Endothelial cell of umbilical vein (primary cell): ENCODE data around the gene ABLIM2. TPM values are rescaled to one million over a fixed set of nuclear protein-coding genes. Genes with fewer than 3 reads are reported as not detected.

Experiments
- BruUV-seq: library from RNA; stranded (reverse); fragments of 400-500 nt; replicated peaks from 2 replicates; lab custom pipeline; 2021; lab: Mats Ljungman, UMichigan
- CTCF ChIA-PET: fragments of 300-600, 350-600 bp; sonication (Branson Sonifier 250); formaldehyde crosslinking; loops from one replicate; lab custom pipeline; 2021; ENCODE audit warnings: antibody characterized with exemption, inconsistent platforms; lab: Charles Lee
- POLR2A ChIA-PET: fragments of 300-600, 350-600 bp; sonication (Branson Sonifier 250); formaldehyde crosslinking; loops from one replicate; lab custom pipeline; 2021; ENCODE audit warnings: antibody characterized with exemption, inconsistent platforms; lab: Charles Lee
- DNase-seq: peaks from one replicate; pipeline ENCODE4 v3.0.0-alpha.2; 2011; ENCODE audit warnings: low read depth, low spot score
- FAIRE-seq: peaks from 2 replicates; lab custom pipeline; 2011; peaks lifted over from hg19 to GRCh38; lab: Jason Lieb, UNC
- H2AFZ ChIP-seq: 2 replicates; pipeline ENCODE4 v1.6.0; 2012; ENCODE audit warnings: low read depth, low read length, control low read depth, inconsistent platforms
- H3K27ac ChIP-seq: 2 replicates; pipeline ENCODE4 v1.5.1; 2011; ENCODE audit warnings: low read depth, mild to moderate bottlenecking, control low read depth, low read length, moderate library complexity; ENCODE audit not compliant: insufficient read depth
- H3K27me3 ChIP-seq, 2 experiments: 2 replicates each; pipeline versions ENCODE4 v1.6.0 to v1.6.1; 2011; ENCODE audit warnings: low read length in 2 of 2, mixed read lengths in 1 of 2; ENCODE audit not compliant: control insufficient read depth in 2 of 2, insufficient read depth in 2 of 2
- H3K36me3 ChIP-seq, 2 experiments: 2 replicates in 1 of 2; 3 replicates in 1 of 2; pipeline ENCODE4 v1.5.1; 2011; ENCODE audit warnings: low read length in 2 of 2, mild to moderate bottlenecking in 1 of 2, moderate library complexity in 1 of 2; ENCODE audit not compliant: control insufficient read depth in 2 of 2, insufficient read depth in 2 of 2; ENCODE audit errors: extremely low read depth in 1 of 2
- H3K4me1 ChIP-seq: 3 replicates; pipeline ENCODE4 v1.5.1; 2011; ENCODE audit warnings: mild to moderate bottlenecking, low read length; ENCODE audit not compliant: control insufficient read depth, insufficient read depth; ENCODE audit errors: extremely low read depth
- H3K4me2 ChIP-seq: 2 replicates; pipeline ENCODE4 v1.6.1; 2011; ENCODE audit warnings: low read length, control low read depth, mixed read lengths; ENCODE audit not compliant: insufficient read depth
- H3K4me3 ChIP-seq, 3 experiments: fragments of 200-600 bp in 1 of 3; sonication (generic), shearing (Covaris generic) in 1 of 3; replicated peaks in 1 of 3; 2 replicates each; pipeline ENCODE4 v1.5.1; 2011 to 2016; ENCODE audit warnings: control low read depth in 3 of 3, low read length in 3 of 3, mild to moderate bottlenecking in 2 of 3, inconsistent platforms in 1 of 3, low read depth in 1 of 3, moderate library complexity in 1 of 3; ENCODE audit not compliant: insufficient read depth in 1 of 3
- H3K79me2 ChIP-seq: 2 replicates; pipeline ENCODE4 v1.6.0; 2012; ENCODE audit warnings: low read length, inconsistent platforms; ENCODE audit not compliant: control insufficient read depth, insufficient read depth
- H3K9ac ChIP-seq: replicated peaks from 2 replicates; pipeline ENCODE3; 2011; ENCODE audit warnings: low read length, control low read depth; ENCODE audit not compliant: insufficient read depth; ENCODE audit errors: extremely low read depth
- H3K9me1 ChIP-seq: replicated peaks from 3 replicates; pipeline ENCODE4 v1.6.0; 2011; ENCODE audit warnings: mild to moderate bottlenecking, low read length; ENCODE audit not compliant: control insufficient read depth, insufficient read depth; ENCODE audit errors: extremely low read depth
- H3K9me3 ChIP-seq: replicated peaks from 2 replicates; pipeline ENCODE4 v1.5.1; 2012; ENCODE audit warnings: low read length, inconsistent platforms; ENCODE audit not compliant: control insufficient read depth, insufficient read depth
- H4K20me1 ChIP-seq: replicated peaks from 2 replicates; pipeline ENCODE3; 2011; ENCODE audit warnings: mild to moderate bottlenecking, low read length; ENCODE audit not compliant: control insufficient read depth, insufficient read depth; ENCODE audit errors: extremely low read depth
- EZH2 ChIP-seq: IDR thresholded peaks from 2 replicates; pipeline ENCODE4 v1.6.1; 2012; ENCODE audit warnings: borderline replicate concordance, low read depth, mild to moderate bottlenecking, moderate library complexity, low read length, inconsistent platforms; ENCODE audit not compliant: severe bottlenecking
- FOS ChIP-seq: IDR thresholded peaks from 2 replicates; pipeline ENCODE4 v1.6.1; 2011; ENCODE audit warnings: mild to moderate bottlenecking, low read length, moderate library complexity, borderline replicate concordance; ENCODE audit not compliant: insufficient read depth
- GATA2 ChIP-seq: IDR thresholded peaks from 2 replicates; pipeline ENCODE4 v1.7.0; 2011; ENCODE audit warnings: low read depth, mild to moderate bottlenecking, moderate library complexity, mixed read lengths, low read length; ENCODE audit not compliant: insufficient read length, insufficient read depth
- JUN ChIP-seq: IDR thresholded peaks from 2 replicates; pipeline ENCODE4 v1.6.1; 2011; ENCODE audit warnings: borderline replicate concordance, low read depth; ENCODE audit not compliant: insufficient read length, insufficient read depth
- MYC ChIP-seq: IDR thresholded peaks from one replicate; pipeline ENCODE4 v1.6.1; 2011; ENCODE audit warnings: mild to moderate bottlenecking, low read depth, low read length
- POLR2A ChIP-seq: IDR thresholded peaks from 2 replicates; pipeline ENCODE4 v1.6.1; 2012; ENCODE audit warnings: low read depth, mild to moderate bottlenecking, control low read depth, low read length
- POLR2AphosphoS5 ChIP-seq: IDR thresholded peaks from 2 replicates; pipeline ENCODE4 v1.6.1; 2012; ENCODE audit warnings: low read depth, mild to moderate bottlenecking, control low read depth, low read length, moderate library complexity; ENCODE audit not compliant: insufficient read depth
- dilution Hi-C: fragments of 300-500 bp; cut with MboI; formaldehyde crosslinking; loops from one replicate; pipeline ENCODE4 v1.15.0; 2019; ENCODE audit warnings: low sequenced_read_pairs; ENCODE audit not compliant: extremely low pct_ligation_motif_present
- intact Hi-C: fragments of 100-400 bp; cut with micrococcal nuclease; formaldehyde crosslinking; loops from one replicate; pipeline ENCODE4 v1.10.0; 2022
- polyA plus RNA-seq, 4 experiments: library from polyadenylated mRNA; depleted of rRNA in 3 of 4; stranded (reverse) in 3 of 4; unstranded in 1 of 4; fragments of >200 nt; gene quantifications; 2 replicates each; pipeline versions ENCODE4 v1.2.1 to v1.2.3, GENCODE V29; 2011 to 2012; ENCODE audit warnings: missing spikeins in 1 of 4
- total RNA-seq: library from RNA; stranded (reverse); gene quantifications from 2 replicates; pipeline ENCODE4 v1.2.3, GENCODE V29; 2021
- TF ChIP-seq, protein P1 (sequence below): IDR thresholded peaks from 2 replicates; pipeline ENCODE4 v1.6.1; 2011; ENCODE audit not compliant: insufficient read depth, insufficient read length
- TF ChIP-seq, protein P2 (sequence below), 2 donors: IDR thresholded peaks; 1 replicate in 1 of 2; 2 replicates in 1 of 2; pipeline ENCODE4 v1.5.1; 2011; ENCODE audit warnings: low read length in 2 of 2, mild to moderate bottlenecking in 2 of 2, moderate library complexity in 2 of 2, control low read depth in 1 of 2, inconsistent platforms in 1 of 2, low read depth in 1 of 2; ENCODE audit not compliant: insufficient read depth in 1 of 2; ENCODE audit errors: extremely low read depth in 1 of 2

Gene ABLIM2
- total and polyA plus RNA-seq, 2 donors (not counting 3 experiments of a cell fraction or from before 2014, with no cell fraction given): 0.28 to 0.66 TPM

DNA sequence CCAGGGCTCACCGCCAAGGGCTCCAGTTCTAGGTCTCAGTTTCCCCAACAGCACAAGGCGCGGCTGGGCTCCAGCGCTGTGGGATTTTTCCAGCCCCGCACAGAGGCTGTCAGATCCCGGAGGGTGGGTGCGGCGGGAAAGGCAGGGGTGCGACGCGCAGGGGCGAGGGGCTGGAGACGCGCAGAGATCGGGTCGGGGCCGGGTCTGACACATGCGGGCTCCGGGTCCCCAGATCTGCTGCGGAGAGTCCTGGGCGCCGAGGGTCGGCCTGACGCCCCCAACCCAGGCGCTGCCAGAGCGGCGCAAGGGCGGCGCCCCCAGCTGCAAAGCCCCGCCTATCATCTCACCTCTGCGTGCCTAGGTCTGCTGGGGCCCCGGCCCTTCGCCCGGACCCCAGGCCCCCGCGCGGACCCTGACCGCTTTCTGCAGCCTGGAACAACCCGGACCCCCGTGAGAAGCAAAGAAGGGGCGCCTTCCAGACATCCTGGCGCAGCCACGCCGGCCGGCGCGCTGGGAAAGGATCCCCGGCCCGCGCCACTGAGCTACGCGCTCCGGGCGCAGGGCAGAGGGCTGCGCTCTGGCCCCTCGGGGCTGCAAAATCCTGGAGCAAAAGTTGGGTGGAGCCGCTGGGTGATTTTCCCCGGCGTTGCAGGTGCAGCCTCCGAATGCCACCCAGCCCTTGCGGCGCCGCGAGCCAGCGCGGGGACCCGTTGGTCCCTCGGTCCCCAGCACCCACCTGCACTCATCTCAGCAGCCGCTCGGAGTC, 486 bp downstream of the ABLIM2 start:
- no peaks in the 10 kb centered on the region for H3K9me1 ChIP-seq
- FAIRE-seq (no peak), DNase-seq (no peak)
- dilution Hi-C loops: no loop called here
- BruUV-seq: no TSS peak
- CTCF ChIA-PET: interaction anchor here (0.6 to 1.7 kb wide), 4 partner anchors 15 to 245 kb away, joined by 3 to 12 read pairs (median 3); no protein-coding TSS in a partner anchor
- H3K4me1 ChIP-seq: peaks cover 11% of the 10 kb centered on the region
- no peaks in the 10 kb centered on the region for H3K36me3 ChIP-seq
- H3K9me3 ChIP-seq: no peaks in the 10 kb centered on the region
- peak overlapping the region; percentile 85 for H2AFZ ChIP-seq
- peaks cover 16 to 17% of the 10 kb centered on the region in 2 experiments for H3K27me3 ChIP-seq
- peak; percentile 91 for TF ChIP-seq EZH2
- TF ChIP-seq, protein P1, sequence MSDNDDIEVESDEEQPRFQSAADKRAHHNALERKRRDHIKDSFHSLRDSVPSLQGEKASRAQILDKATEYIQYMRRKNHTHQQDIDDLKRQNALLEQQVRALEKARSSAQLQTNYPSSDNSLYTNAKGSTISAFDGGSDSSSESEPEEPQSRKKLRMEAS: no peak
- intact Hi-C loops: loop anchor here (2.0 kb wide), 2 partner anchors 33 to 43 kb away; no protein-coding TSS in a partner anchor
- no peaks in the 10 kb centered on the region for H4K20me1 ChIP-seq
- H3K79me2 ChIP-seq: no peaks in the 10 kb centered on the region
- no peak overlapping the region for H3K9ac ChIP-seq
- H3K27ac ChIP-seq: no peak overlapping the region
- POLR2A ChIA-PET: interaction anchor here (1.0 kb wide), 1 partner anchor 41 kb away, joined by 3 read pairs; the partner anchor contains the start of gene SH3TC1
- peak overlapping the region; percentile 20 to 36 (median 34) for H3K4me3 ChIP-seq
- peak overlapping the region; percentile 77 for H3K4me2 ChIP-seq

DNA sequence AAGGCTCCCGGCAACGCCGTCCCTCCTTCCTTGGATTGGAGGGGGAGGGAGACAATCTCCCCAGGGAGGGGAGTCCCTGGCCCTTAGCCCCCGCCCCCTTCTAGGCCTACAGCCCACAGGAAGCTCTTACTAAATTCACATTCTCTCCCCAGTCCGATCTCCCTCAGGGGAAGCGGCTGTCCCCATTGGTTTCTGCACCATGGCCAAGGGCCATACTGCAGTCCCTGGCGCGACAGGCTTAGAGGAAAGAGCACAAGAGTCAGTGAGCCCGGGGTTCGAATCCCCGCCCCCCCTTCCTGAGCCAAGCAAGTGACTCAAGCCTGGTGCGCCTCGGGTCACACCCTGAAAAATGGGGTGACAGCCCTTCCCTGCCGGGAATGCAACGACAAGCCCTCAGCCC, 1.1 kb downstream of the ABLIM2 start:
- H3K79me2 ChIP-seq: no peaks in the 10 kb centered on the region
- ChIA-PET CTCF (interaction anchor here (1.0 kb wide), 1 partner anchor 245 kb away, joined by 3 read pairs; no protein-coding TSS in a partner anchor), POLR2A (no interaction called here)
- TF ChIP-seq FOS (no peak), MYC (no peak), GATA2 (no peak), EZH2 (no peak), POLR2A (no peak), POLR2AphosphoS5 (no peak), JUN (no peak)
- TF ChIP-seq, protein P1: no peak
- TF ChIP-seq, protein P2, sequence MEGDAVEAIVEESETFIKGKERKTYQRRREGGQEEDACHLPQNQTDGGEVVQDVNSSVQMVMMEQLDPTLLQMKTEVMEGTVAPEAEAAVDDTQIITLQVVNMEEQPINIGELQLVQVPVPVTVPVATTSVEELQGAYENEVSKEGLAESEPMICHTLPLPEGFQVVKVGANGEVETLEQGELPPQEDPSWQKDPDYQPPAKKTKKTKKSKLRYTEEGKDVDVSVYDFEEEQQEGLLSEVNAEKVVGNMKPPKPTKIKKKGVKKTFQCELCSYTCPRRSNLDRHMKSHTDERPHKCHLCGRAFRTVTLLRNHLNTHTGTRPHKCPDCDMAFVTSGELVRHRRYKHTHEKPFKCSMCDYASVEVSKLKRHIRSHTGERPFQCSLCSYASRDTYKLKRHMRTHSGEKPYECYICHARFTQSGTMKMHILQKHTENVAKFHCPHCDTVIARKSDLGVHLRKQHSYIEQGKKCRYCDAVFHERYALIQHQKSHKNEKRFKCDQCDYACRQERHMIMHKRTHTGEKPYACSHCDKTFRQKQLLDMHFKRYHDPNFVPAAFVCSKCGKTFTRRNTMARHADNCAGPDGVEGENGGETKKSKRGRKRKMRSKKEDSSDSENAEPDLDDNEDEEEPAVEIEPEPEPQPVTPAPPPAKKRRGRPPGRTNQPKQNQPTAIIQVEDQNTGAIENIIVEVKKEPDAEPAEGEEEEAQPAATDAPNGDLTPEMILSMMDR (IDR thresholded peaks at IDR 0.05; ENCODE audit: extremely low read depth in 1 of 2, insufficient read depth in 1 of 2, low read depth in 1 of 2, low read length in 2 of 2): no peak
- DNase-seq (no peak), FAIRE-seq (no peak)
- no peak overlapping the region for H3K27ac ChIP-seq
- intact Hi-C loops: no loop called here
- H3K27me3 ChIP-seq: peaks cover 16 to 17% of the 10 kb centered on the region in 2 experiments
- H3K4me1 ChIP-seq: peaks cover 11% of the 10 kb centered on the region
- H3K9me3 ChIP-seq: no peaks in the 10 kb centered on the region
- no peak overlapping the region for H2AFZ ChIP-seq
- H4K20me1 ChIP-seq: no peaks in the 10 kb centered on the region
- H3K9me1 ChIP-seq: no peaks in the 10 kb centered on the region
- H3K4me3 ChIP-seq: no peak overlapping the region
- dilution Hi-C loops: no loop called here
- BruUV-seq: no TSS peak
- H3K4me2 ChIP-seq: no peak overlapping the region
- H3K9ac ChIP-seq: no peak overlapping the region
- H3K36me3 ChIP-seq: no peaks in the 10 kb centered on the region
